Breast epithelium (tissue), 4 donors: ENCODE results near the gene CEBPB. TPM values are rescaled to one million over a fixed set of nuclear protein-coding genes. Genes with fewer than 3 reads are reported as not detected.
A peak's percentile ranks its signal among the peaks of the same experiment; 100 is the strongest.

Experiments
- DNase-seq, 2 donors: peaks; one replicate each; pipeline ENCODE4 v3.0.0-alpha.2; 2019; ENCODE audit warnings: low spot score in 2 of 2
- H3K27ac ChIP-seq, 2 donors: fragments of 200-600 bp; sonication (generic) in 1 of 2; one replicate each; pipeline ENCODE4 v1.5.1; 2016 to 2019; ENCODE audit warnings: mild to moderate bottlenecking in 1 of 2
- H3K27me3 ChIP-seq, 2 donors: fragments of 200-600 bp; sonication (generic) in 1 of 2; one replicate each; pipeline versions ENCODE4 v1.5.1 to v1.6.0; 2017 to 2019; ENCODE audit warnings: control low read depth in 1 of 2, mild to moderate bottlenecking in 1 of 2
- H3K36me3 ChIP-seq: fragments of 200-600 bp; one replicate; pipeline ENCODE4 v1.5.1; 2019
- H3K4me1 ChIP-seq, 2 donors: fragments of 200-600 bp; sonication (generic); one replicate each; pipeline ENCODE4 v1.5.1; 2016 to 2019; ENCODE audit warnings: control low read depth in 1 of 2
- H3K4me3 ChIP-seq, 3 donors: fragments of 200-600 bp; sonication (generic); 1 replicate in 2 of 3; 2 replicates in 1 of 3; pipeline ENCODE4 v1.5.1; 2016 to 2019; ENCODE audit warnings: mild to moderate bottlenecking in 3 of 3, moderate library complexity in 2 of 3
- H3K9me3 ChIP-seq, 2 donors: fragments of 200-600 bp; sonication (generic) in 1 of 2; one replicate each; pipeline ENCODE4 v1.5.1; 2016 to 2019; ENCODE audit warnings: control low read depth in 1 of 2
- POLR2A ChIP-seq: fragments of 450-650 bp; IDR thresholded peaks from one replicate; pipeline ENCODE4 v1.6.1; 2016; ENCODE audit warnings: antibody characterized with exemption, mild to moderate bottlenecking, moderate library complexity
- POLR2AphosphoS5 ChIP-seq, 3 donors: sonication (generic); formaldehyde crosslinking; IDR thresholded peaks; one replicate each; pipeline ENCODE4 v1.6.1; 2017; ENCODE audit warnings: antibody characterized with exemption in 3 of 3
- intact Hi-C: fragments of 100-400 bp; cut with DNase I; formaldehyde crosslinking; loops from one replicate; pipeline ENCODE4 v1.15.1; 2023; ENCODE audit warnings: low total_unique reads
- total RNA-seq, 3 donors: library from RNA; depleted of rRNA; stranded (reverse); fragments of >200 nt; gene quantifications; one replicate each; pipeline ENCODE4 v1.1.0, GENCODE V29; 2016
- TF ChIP-seq, protein P1 (sequence below), 3 donors: fragments of 450-650 bp; IDR thresholded peaks; one replicate each; pipeline ENCODE4 v1.5.1; 2016 to 2017; ENCODE audit warnings: antibody characterized with exemption in 3 of 3, mild to moderate bottlenecking in 3 of 3, moderate library complexity in 3 of 3

CEBPB gene
- total RNA-seq, 3 donors from 2014 or later = 137 to 177 (median 149) TPM

DNA sequence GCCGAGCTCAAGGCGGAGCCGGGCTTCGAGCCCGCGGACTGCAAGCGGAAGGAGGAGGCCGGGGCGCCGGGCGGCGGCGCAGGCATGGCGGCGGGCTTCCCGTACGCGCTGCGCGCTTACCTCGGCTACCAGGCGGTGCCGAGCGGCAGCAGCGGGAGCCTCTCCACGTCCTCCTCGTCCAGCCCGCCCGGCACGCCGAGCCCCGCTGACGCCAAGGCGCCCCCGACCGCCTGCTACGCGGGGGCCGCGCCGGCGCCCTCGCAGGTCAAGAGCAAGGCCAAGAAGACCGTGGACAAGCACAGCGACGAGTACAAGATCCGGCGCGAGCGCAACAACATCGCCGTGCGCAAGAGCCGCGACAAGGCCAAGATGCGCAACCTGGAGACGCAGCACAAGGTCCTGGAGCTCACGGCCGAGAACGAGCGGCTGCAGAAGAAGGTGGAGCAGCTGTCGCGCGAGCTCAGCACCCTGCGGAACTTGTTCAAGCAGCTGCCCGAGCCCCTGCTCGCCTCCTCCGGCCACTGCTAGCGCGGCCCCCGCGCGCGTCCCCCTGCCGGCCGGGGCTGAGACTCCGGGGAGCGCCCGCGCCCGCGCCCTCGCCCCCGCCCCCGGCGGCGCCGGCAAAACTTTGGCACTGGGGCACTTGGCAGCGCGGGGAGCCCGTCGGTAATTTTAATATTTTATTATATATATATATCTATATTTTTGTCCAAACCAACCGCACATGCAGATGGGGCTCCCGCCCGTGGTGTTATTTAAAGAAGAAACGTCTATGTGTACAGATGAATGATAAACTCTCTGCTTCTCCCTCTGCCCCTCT, 1.1 kb downstream of the CEBPB start:
- Histone ChIP-seq H3K9me3 (no peaks in the 10 kb centered on the region), H3K27ac (peak overlapping the region; percentile 99 to 100), H3K4me1 (peaks cover 0 to 8% of the 10 kb centered on the region in 2 donors), H3K36me3 (no peaks in the 10 kb centered on the region), H3K4me3 (peak overlapping the region; percentile 87 to 95 (median 89)), H3K27me3 (no peaks in the 10 kb centered on the region)
- intact Hi-C loops = loop anchor here (2.0 kb wide), 1 partner anchor 115 kb away; no protein-coding TSS in a partner anchor
- peak; percentile 35 to 69 for DNase-seq
- TF ChIP-seq POLR2AphosphoS5 (IDR thresholded peaks at IDR 0.05) (peak in 2 of 3 donors; percentile 55 to 76), POLR2A (no peak)
- TF ChIP-seq, protein P1, sequence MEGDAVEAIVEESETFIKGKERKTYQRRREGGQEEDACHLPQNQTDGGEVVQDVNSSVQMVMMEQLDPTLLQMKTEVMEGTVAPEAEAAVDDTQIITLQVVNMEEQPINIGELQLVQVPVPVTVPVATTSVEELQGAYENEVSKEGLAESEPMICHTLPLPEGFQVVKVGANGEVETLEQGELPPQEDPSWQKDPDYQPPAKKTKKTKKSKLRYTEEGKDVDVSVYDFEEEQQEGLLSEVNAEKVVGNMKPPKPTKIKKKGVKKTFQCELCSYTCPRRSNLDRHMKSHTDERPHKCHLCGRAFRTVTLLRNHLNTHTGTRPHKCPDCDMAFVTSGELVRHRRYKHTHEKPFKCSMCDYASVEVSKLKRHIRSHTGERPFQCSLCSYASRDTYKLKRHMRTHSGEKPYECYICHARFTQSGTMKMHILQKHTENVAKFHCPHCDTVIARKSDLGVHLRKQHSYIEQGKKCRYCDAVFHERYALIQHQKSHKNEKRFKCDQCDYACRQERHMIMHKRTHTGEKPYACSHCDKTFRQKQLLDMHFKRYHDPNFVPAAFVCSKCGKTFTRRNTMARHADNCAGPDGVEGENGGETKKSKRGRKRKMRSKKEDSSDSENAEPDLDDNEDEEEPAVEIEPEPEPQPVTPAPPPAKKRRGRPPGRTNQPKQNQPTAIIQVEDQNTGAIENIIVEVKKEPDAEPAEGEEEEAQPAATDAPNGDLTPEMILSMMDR (IDR thresholded peaks at IDR 0.05) = peak in 2 of 3 donors; percentile 19 to 42

DNA sequence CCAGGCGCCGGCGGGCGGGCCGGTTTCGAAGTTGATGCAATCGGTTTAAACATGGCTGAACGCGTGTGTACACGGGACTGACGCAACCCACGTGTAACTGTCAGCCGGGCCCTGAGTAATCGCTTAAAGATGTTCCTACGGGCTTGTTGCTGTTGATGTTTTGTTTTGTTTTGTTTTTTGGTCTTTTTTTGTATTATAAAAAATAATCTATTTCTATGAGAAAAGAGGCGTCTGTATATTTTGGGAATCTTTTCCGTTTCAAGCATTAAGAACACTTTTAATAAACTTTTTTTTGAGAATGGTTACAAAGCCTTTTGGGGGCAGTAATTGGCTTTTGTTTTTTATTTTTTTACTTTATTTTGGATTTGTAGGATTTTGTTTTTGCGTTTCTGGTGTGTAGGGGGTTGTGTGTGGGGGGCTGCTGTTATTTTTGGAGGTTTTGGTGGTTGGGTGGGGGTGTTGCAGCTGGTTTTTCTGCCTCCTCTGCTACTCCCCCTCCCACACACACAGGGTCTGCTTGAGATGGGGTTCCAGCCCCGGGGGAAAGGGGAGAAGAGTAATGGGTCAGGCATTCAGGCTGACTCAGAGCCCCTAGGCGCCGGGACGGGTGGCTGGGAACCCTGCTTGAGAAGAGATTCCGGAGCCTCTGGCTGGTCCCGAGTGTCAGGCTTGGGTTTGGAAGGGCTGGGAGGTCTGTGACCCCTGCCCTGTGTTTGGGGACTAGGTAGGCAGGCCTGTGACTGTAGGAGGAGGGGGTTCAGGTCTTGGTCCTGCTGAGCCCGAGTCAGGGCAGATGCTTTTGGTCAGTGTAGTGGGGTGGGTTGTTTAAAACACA, 2.0 kb downstream of the CEBPB start:
- Histone ChIP-seq H3K4me3 (peak overlapping the region; percentile 87 to 95 (median 89)), H3K9me3 (no peaks in the 10 kb centered on the region), H3K27me3 (no peaks in the 10 kb centered on the region), H3K36me3 (no peaks in the 10 kb centered on the region), H3K27ac (peak overlapping the region; percentile 99 to 100), H3K4me1 (peaks cover 0 to 8% of the 10 kb centered on the region in 2 donors)
- intact Hi-C loops = loop anchor here (2.0 kb wide), 1 partner anchor 114 kb away; no protein-coding TSS in a partner anchor
- DNase-seq = peak; percentile 87 to 90
- TF ChIP-seq POLR2AphosphoS5 (IDR thresholded peaks at IDR 0.05) (peak; percentile 74 to 89 (median 84)), POLR2A (peak; percentile 42)
- TF ChIP-seq, protein P1 (IDR thresholded peaks at IDR 0.05) = no peak

DNA sequence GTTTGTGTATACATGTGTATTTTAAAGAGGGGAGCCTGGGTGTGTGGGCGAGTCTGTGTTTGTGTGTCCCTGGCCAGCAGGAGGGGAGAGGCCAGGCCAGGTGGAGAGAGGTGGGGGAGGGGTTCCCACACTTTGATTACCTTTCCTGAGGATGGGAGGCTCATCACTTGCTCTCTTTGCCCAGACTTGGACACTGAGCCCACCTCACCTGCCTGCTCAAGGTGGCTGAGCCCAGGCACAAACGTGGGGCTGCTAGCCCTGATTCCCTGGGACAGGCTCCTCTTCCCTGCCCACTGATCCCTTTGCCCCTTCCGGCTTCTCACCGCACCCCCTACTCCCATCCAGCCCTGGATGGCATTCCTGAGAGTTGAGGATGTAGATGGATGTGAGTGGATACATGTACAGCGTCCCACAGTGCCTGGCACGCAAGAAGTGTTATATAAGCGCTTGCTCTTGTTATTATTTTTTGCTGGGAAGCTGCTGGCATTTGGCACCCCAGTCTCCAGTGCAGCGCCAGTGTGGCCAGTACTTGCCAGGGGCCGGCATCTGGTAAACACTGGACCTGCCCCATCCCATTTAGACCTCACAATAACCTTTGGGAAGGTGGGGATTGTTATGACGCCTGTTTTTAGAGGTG, 2.7 kb downstream of the CEBPB start:
- intact Hi-C loops = loop anchor here (2.0 kb wide), 1 partner anchor 113 kb away; no protein-coding TSS in a partner anchor

DNA sequence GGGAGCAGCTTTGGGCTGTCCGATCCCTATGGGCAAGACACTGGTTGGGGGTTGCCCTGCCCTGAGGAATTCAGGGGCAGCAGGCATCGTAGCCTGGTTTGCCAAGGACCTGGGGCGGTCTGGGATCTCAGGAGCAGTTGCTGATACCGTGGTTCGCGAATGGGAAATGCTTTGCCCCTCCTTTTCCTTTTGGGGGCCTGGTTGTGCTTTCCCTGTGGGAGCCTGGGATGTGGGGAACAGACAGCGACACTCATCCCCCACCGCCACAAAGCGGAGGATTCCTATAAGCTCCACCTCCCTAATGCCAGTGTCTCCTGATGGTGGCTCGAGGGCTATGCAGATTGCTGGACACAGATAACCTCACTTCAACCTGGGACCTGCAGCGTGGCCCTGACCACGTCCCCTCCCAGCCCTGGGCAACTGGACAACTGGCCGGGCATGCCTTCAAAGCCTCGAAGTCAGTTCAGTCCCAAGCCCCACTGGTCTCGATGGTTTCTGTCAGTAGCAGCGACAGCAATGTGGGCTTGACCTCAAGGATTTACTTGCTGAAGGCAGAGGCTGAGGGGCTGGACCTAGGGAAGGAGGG, 3.3 kb downstream of the CEBPB start:
- peaks cover 0 to 8% of the 10 kb centered on the region in 2 donors for H3K4me1 ChIP-seq
- no peaks in the 10 kb centered on the region for H3K27me3 ChIP-seq
- TF ChIP-seq POLR2AphosphoS5 (IDR thresholded peaks at IDR 0.05) = peak in 1 of 3 donors; percentile 27
- TF ChIP-seq POLR2A = peak; percentile 11
- TF ChIP-seq, protein P1 (IDR thresholded peaks at IDR 0.05) = no peak
- no peaks in the 10 kb centered on the region for H3K36me3 ChIP-seq
- peak overlapping the region; percentile 87 to 95 (median 89) for H3K4me3 ChIP-seq
- no peaks in the 10 kb centered on the region for H3K9me3 ChIP-seq
- intact Hi-C loops = loop anchor here (2.0 kb wide), 1 partner anchor 113 kb away; no protein-coding TSS in a partner anchor
- H3K27ac ChIP-seq = peak overlapping the region; percentile 94 to 99
- DNase-seq = no peak

More for the DNA sequence above, 2.7 kb downstream of the CEBPB start:
- Histone ChIP-seq H3K27me3 (no peaks in the 10 kb centered on the region), H3K4me1 (peaks cover 0 to 8% of the 10 kb centered on the region in 2 donors), H3K27ac (peak overlapping the region; percentile 94 to 99), H3K9me3 (no peaks in the 10 kb centered on the region), H3K4me3 (peak overlapping the region; percentile 87 to 95 (median 89)), H3K36me3 (no peaks in the 10 kb centered on the region)
- DNase-seq = no peak
- peak in 2 of 3 donors; percentile 5 to 19 for TF ChIP-seq POLR2AphosphoS5 (IDR thresholded peaks at IDR 0.05)
- TF ChIP-seq, protein P1 (IDR thresholded peaks at IDR 0.05) = no peak
